Right renal pelvis (tissue), 4 donors: Measurements from ENCODE around the gene UGGT2. TPM values are rescaled to one million over a fixed set of nuclear protein-coding genes. Genes with fewer than 3 reads are reported as not detected.

ENCODE experiments used
- DNase-seq, 4 donors: peaks; one replicate each; pipeline ENCODE4 v3.0.0-alpha.2; 2013; ENCODE audit warnings: low read depth in 4 of 4, low spot score in 3 of 4, missing footprints in 1 of 4
- polyA plus RNA-seq, 4 donors: library from polyadenylated mRNA; unstranded; fragments of 120-200 nt; gene quantifications; one replicate each; pipeline ENCODE4 v1.2.1, GENCODE V29; 2013; ENCODE audit not compliant: insufficient read length in 4 of 4

Gene UGGT2, protein sequence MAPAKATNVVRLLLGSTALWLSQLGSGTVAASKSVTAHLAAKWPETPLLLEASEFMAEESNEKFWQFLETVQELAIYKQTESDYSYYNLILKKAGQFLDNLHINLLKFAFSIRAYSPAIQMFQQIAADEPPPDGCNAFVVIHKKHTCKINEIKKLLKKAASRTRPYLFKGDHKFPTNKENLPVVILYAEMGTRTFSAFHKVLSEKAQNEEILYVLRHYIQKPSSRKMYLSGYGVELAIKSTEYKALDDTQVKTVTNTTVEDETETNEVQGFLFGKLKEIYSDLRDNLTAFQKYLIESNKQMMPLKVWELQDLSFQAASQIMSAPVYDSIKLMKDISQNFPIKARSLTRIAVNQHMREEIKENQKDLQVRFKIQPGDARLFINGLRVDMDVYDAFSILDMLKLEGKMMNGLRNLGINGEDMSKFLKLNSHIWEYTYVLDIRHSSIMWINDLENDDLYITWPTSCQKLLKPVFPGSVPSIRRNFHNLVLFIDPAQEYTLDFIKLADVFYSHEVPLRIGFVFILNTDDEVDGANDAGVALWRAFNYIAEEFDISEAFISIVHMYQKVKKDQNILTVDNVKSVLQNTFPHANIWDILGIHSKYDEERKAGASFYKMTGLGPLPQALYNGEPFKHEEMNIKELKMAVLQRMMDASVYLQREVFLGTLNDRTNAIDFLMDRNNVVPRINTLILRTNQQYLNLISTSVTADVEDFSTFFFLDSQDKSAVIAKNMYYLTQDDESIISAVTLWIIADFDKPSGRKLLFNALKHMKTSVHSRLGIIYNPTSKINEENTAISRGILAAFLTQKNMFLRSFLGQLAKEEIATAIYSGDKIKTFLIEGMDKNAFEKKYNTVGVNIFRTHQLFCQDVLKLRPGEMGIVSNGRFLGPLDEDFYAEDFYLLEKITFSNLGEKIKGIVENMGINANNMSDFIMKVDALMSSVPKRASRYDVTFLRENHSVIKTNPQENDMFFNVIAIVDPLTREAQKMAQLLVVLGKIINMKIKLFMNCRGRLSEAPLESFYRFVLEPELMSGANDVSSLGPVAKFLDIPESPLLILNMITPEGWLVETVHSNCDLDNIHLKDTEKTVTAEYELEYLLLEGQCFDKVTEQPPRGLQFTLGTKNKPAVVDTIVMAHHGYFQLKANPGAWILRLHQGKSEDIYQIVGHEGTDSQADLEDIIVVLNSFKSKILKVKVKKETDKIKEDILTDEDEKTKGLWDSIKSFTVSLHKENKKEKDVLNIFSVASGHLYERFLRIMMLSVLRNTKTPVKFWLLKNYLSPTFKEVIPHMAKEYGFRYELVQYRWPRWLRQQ (N-terminal part only)
- polyA plus RNA-seq = 10 to 100 TPM; 34.0 to 50.1 (median 42.8) TPM

DNA sequence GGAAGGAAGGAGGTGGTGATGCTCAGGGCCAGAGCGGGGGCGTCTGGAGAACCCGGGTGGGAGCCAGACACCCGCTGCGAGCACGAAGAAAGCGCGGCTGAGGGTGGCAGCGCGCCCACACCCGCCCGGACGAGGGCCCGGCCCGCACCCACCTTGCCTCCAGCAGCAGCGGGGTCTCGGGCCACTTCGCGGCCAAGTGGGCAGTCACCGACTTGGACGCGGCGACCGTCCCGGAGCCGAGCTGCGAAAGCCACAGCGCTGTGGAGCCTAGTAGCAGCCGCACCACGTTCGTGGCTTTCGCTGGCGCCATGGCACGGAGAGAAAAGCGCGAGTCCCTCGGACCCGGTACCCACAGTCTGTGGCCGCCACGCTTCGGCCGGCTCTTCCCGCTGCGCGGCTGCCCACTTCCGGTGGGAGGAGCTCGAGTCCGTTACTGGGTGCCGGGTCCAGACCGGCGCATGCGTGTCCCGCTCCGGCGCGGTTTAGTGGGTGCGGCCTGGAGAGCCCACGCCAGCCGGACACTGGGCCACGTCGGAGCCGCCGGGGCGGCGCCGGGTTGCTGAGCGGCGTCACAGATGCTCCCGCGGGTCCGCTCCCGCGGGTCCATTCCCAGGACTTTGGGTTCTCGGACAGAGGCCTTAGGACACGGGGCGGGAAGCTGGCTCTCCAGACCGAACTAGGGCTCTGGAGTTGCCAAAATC lies at the start of gene UGGT2:
Gene UGGT2, minus strand, starts transcription at position 399 of the 701 bp plus-strand sequence. Its CDS starts 89 bp downstream, at position 310.
- peak; percentile 84 to 88 (median 86) for DNase-seq

DNA sequence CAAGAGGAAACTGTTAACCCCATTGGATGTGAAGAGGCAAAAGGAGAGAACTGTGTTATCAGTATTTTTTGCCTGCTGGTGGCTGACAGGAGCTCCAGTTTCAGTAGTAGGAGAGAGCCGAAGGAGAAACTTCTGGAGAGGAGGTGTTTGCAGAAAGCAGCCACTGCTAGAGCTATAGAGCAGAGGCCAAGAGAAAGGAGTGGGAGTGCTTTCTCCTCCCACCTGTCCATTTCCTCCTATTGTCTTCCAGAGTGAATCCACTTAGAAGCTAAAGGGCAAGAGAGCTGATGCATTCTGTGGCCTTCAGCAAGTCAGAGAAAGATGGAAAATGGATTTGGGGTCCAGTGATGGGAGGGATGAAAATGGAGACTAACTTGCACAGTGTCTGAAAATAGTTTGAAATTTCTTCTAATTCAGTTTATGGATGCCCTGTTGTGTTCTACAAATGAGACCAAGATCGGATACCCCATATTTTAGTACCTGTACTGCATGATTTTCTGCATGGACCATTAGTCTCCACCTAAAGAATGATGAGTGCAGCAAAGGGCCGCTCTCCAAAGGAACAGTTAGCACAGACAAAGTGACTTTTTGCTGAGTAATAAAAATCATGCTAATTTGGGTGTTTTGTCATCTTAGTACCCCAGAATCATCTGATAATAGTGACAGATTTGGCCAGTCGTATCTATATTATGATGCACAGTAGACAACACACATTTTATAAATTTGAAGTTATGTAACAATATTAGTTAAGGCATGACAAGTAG lies 47.4 kb upstream of the UGGT2 start:
- DNase-seq = no peak

DNA sequence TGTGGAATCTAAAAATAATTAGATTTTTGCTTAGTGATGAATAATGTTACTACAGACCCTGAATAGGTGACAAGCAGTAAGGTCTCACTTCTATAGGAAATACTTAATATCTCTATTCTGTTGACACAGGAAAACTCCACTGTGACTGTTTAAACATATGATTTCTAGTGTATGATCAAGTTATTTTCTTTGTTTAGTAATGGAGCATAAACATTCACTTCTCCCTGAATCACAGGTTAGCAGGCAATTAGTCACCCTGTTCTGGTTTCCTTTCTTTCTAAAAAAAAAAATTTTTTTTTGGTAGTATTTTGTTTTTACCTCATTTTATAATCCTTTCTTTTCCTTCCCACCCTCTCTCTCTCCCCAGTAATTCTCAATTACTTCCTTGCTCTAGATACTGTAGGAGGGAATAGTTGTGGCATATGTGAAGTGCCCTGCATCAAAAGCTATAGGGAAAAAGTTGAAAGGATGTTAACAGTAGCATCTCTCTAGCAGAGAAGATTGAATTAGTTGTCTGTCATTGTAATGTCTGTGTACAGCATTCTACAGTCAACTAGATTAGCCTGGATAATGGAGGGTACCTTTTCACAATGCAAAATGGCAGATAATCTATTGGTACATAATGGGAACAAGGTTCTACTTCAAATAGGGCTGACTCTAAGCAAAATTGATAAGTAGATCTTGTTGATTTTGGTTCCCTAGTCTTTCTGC lies 40.2 kb upstream of the UGGT2 start:
- DNase-seq = no peak

DNA sequence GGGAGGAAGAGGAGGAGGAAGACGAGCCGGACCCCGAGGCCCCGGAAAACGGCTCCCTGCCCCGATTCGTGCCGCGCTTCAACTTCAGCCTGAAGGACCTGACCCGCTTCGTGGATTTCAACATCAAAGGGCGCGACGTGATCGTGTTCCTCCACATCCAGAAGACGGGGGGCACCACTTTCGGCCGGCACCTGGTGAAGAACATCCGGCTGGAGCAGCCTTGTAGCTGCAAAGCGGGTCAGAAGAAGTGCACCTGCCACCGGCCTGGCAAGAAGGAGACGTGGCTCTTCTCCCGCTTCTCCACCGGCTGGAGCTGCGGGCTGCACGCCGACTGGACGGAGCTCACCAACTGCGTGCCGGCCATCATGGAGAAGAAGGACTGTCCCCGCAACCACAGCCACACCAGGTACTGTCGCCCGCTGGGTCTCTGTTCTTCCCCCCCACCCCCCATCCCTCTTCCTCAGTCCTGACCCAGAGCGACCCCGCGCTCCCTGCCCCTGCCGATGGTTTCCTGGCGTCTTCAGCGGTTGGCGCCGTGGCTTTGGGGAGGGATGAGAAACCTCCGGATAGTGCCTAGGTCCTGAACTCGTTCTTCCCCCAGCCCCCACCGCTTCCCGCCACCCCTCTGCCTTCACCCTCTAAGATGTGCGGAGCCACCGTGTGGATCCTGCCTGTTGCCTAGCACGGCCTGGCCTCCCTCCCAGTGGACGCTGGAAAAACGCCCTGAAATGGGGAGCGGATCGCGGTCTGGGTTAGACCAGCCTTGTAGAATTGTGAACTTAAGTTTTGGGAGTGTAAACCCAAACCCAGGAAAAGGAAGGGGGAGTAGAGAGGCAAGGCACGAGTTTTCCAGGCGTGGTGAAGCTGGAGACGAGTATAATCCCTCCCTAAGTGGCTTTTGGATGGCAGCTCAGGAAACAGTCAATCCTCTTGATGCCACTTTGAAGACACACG lies 38.2 kb upstream of the UGGT2 start:
- no peak for DNase-seq

DNA sequence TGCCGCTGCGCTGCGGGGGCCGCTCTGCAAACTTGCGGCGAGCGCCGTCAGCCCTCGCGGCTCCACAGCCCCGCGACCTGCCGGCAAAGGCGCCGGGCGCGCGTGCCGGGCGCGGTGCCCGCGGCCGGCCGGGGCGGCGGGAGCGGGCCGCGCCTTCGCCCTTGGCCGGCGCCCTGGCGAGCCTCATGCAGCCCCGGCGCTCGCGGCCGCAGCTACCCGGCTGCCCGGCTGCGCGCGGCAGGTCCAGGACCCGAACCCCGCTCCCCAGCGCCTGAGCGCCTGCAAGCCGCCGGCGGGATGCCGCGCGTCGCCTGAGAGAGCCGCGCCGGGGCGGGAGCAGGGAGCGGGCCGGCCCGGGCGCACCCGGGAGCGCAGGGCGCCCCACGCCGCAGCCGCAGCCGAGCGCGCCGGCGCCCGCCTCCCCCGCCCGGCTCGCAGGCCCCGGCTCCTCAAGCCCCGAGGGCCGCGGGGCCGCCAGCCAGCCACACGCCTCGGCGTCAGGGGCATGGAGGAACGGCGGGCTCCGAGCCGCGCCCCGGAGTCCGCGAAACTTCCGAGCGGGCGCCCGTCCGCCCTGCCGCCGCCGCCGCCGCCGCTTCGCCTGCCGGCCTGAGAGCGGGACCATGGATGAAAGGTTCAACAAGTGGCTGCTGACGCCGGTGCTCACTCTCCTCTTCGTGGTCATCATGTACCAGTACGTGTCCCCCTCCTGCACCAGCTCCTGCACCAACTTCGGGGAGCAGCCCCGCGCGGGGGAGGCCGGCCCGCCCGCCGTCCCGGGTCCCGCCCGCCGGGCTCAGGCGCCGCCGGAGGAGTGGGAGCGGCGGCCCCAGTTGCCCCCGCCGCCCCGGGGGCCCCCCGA lies 37.3 kb upstream of the UGGT2 start:
- no peak for DNase-seq

DNA sequence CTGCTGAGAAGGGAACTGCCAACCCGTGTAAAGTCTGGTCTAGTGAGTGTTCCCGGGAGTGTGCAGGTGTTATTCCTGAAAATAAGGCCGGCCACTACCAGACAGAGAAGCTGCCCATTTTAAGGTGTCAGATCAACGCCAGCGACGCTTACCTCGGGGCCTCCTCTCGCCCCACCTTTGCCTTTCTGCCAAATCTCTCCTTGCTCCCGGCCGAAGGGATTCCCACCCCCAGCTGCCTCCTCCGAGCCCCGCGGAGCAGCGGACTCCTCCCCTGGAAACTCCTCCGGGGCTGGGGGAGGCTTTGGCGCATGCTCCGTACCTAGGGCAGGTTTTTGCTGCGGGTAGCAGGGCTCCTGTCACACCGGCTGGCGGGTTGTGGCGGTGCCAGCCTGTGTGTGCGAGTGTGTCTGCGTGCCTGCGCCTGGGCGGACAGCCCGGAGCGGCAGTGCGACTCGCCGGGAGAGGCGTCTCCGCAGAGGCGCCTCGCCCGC lies 36.6 kb upstream of the UGGT2 start, which contains the start of gene HS6ST3:
Gene HS6ST3, plus strand, starts transcription at position 359 of the 491 bp plus-strand sequence.
- DNase-seq = no peak

DNA sequence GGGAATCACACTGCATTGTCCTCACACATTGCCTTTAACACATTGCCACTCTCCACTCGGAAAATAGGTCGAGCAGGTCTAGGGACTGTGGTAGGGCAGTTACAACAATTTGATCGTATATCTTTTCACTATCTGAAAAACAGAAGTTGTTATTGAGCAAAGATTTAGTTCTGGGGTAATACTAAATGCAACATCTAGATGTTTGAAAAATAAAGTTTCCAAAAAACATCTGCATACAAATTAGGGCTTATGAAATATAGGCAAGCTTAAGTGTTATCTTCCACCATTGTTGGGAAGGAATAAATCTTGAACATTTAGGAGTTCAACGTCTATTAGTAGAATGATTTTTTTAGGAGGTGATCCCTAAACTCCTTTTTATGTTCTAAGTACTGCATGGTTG lies 35.9 kb upstream of the UGGT2 start:
- DNase-seq = no peak

DNA sequence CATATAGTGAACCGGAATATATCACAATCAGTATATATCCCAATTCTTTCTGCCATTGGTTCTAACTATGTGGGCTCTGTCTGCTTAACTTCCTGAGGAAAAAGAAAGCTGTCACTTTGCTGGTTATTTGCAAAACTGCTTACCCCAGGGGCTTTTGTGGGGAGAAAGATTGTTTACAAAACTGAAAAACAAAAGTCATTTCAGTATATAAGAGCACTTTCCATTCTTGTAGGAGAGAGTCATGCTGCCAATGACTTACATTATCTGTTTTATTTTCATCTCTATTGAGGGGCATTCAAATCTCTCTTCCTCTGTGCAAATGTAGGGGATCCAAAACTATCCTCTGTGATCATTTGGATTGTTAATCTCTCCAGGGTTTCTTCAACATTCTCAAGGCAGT lies 33.5 kb upstream of the UGGT2 start:
- no peak for DNase-seq

DNA sequence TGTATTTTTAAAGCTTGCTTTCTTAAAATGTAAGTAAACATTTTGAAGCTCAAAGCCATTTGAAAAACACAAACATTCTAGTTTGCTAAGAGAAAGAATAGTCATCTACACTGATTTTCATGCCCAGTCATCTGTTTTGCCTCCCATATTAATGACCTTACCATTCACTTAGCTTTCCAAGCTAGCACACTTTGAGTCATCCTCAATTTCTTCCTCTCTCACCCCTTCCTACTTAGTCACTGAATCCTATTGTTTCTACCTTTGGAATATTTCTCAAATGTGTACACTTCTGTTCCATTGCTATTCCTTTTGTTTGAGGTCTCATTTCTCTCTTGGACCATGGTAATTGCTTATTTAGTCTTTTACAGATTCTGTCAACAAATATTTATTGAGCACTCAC lies 29.4 kb upstream of the UGGT2 start:
- DNase-seq = no peak

DNA sequence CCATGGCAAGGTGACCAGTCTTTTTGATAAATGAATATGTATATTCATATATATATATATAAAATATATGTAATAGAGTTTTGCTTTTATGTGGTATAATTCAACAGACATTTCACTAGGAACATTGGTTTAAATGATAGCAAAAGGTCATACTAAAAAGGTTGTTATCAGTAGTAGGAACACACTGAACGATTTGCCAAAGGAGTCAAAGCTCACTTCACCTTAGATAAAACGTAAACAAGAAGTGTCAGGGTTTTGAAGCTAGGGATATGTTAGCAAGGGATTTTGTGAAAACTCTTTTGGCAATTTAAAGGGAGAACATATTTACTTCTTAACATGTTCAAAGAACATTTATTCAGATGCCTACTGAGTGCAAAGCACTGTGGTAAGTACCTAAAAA lies 28.7 kb upstream of the UGGT2 start:
- DNase-seq = no peak

DNA sequence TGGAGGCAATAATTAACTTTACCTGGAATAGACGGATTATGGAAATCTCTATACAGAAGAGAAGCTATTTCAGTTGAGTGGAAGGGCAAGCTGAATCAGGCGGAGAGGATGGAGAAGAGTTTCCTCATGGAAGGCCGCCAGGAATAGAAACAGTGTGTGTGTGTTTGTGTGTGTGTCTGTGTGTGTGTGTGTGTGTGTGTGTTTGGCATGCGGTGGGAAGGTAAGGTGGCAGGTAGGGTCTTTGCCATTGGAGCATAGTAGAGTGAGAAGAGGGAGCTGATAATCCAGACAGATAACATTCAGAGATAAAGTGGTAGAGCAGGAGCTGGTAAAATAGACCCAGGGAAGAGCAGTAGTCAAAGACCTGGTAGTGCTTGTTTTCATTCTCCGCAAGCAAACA lies 27.5 kb upstream of the UGGT2 start:
- DNase-seq = no peak

DNA sequence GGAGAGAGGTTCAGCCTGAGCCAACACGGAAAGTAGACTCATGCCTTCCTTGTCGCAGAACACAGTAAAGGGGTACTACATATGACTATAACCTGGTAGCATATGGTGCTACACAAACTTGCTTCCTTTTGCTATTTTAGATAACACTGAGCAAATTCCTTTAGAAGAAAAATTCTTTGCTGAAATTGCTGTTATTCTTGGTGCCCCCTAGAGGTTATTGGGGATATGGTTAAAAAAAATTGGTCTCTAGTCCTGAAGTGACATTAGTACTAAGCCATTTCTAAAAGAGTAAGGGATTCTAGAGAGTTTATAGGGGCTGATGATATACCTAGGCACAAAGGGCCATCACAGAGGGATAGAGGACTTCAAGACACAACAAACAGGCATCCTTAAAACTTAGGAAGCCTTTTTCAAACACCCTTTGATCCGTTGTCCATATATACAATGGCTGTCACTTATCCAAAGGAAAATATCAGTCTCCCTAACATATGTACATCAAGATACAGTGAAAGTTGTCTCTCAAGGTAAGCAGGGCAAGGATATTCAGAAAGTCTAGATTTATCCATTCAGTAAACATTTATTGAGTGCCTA lies 22.8 kb upstream of the UGGT2 start:
- DNase-seq = no peak

DNA sequence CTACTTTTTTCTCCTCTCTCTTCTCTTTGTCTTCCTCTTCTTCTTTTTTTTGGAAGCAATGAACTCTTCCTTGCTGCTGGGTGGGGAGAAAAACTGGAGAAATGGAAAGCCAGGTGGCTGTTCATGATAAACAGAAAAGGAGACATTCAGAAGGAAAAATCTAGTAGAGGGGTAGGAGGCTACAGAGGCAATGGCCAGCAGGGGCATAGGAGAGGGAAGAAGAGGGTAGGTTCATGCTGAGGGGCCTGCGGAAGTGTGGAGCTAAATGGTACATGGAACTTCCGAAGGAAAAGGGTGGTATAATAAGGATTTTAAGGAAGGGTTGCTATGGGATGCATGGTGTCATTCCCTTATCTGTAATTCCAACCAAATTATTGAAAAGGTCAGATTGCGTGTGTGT lies 19.2 kb upstream of the UGGT2 start:
- DNase-seq = no peak

DNA sequence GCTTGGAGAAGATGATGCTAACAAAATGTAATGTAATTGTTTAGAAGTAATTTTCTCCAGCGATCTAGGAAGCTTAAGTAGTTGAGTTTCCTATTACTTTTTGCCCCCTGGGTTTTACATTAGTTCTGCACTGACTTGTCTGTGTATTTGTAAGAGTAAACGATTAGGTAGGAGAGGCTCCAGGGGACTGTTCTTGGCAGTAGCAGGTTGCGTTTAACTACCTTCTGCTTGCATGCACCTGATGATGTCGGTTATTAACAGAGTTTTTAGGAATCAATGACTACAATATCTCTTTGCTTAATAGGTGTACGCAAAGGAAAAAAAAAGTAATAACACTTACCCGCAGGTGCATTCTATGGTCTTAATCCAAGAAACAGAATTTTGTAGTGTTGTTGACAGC lies 18.3 kb upstream of the UGGT2 start:
- DNase-seq = no peak

DNA sequence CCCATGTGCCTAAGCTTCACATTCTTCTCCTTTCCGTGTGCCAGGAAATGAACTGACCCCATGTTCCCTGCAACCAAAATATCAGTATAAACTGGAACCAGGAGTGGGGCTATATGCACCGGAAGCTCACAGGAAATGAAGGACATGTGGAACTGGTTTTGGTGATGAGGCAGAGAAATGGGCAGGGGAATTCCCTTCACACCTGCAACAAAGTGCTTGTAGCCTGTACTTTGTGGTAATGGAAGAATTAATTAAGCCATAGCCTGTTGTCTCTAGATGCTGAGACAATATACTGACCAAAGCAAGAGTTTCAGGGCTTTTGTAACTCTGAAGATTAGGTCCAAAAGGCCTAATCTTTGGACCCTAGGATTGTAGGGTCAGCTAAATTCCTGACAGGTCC lies 15.5 kb upstream of the UGGT2 start:
- no peak for DNase-seq

DNA sequence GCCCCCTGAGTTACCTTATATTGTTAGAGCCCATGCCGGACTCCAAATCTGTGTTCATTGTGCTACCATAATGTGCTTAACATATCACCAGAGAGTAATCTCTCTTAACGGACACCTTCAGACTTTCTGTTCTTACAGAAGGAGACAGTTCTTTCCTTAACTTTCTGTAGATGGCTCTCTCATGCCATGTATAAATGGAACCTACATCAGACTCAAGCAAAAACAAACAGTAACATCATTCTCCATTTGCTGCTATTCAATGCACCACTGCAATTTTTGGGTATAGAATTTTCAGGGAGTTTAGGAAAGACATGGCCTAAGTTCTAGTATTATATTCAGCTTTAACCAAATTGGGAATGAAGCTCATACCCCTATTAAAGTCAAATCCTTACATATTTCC lies 12.6 kb upstream of the UGGT2 start:
- no peak for DNase-seq
